22Rv1 (cell line): Measurements from ENCODE around the gene COMT.

ENCODE experiments used
- H3K27ac ChIP-seq: fragments of 450-650 bp; 2 replicates; pipeline ENCODE4 v1.5.1; 2017
- ZFX ChIP-seq: fragments of 450-650 bp; IDR thresholded peaks from 2 replicates; pipeline ENCODE4 v1.6.1; 2017; ENCODE audit warnings: antibody characterized with exemption, borderline replicate concordance
- TF ChIP-seq, protein P1 (sequence below): fragments of 450-650 bp; IDR thresholded peaks from 2 replicates; pipeline ENCODE4 v1.5.1; 2017; ENCODE audit warnings: mild to moderate bottlenecking

Gene COMT

DNA sequence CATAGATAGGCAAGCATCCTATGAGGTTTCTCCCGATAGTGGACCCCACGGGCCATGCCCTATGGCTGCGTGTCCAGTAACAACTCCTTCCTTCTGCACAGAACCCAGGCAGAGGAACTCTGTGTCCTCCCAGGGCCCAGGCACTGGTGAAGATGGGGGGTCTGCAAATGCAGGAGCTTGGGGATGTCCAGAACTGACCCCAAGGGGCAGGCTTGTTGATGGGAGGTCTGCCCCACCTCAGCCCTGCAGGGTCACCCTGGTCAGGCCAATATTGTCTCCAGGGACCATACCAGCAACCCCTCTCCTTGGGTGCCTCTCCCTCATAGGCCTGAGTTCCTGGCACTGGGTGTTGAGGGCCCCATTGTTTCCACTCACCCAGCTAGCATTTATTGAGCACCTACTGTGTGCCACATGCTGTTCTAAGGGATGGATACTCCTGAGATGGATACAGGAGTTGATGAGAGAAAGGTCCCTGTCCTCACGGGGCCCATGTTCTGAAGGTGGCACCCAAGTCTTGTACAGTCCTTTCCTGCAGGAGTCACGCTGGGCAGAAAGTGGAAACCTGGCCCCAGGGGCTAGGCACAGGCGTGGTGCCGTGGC, 26.4 kb downstream of the COMT start:
- peak overlapping the region; percentile 100 for H3K27ac ChIP-seq
- no peak for TF ChIP-seq ZFX
- TF ChIP-seq, protein P1, sequence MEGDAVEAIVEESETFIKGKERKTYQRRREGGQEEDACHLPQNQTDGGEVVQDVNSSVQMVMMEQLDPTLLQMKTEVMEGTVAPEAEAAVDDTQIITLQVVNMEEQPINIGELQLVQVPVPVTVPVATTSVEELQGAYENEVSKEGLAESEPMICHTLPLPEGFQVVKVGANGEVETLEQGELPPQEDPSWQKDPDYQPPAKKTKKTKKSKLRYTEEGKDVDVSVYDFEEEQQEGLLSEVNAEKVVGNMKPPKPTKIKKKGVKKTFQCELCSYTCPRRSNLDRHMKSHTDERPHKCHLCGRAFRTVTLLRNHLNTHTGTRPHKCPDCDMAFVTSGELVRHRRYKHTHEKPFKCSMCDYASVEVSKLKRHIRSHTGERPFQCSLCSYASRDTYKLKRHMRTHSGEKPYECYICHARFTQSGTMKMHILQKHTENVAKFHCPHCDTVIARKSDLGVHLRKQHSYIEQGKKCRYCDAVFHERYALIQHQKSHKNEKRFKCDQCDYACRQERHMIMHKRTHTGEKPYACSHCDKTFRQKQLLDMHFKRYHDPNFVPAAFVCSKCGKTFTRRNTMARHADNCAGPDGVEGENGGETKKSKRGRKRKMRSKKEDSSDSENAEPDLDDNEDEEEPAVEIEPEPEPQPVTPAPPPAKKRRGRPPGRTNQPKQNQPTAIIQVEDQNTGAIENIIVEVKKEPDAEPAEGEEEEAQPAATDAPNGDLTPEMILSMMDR, result no peak

GRCh38 chr22:19968450-19968891, 26.9 kb downstream of the COMT start:
- peak overlapping the region; percentile 100 for H3K27ac ChIP-seq
- TF ChIP-seq ZFX, result no peak
- TF ChIP-seq, protein P1, result no peak

GRCh38 chr22:19969141-19969928, 27.8 kb downstream of the COMT start:
- TF ChIP-seq ZFX, result no peak
- TF ChIP-seq, protein P1, result no peak
- peak overlapping the region; percentile 100 for H3K27ac ChIP-seq

GRCh38 chr22:19970031-19970478, 28.5 kb downstream of the COMT start:
- peak overlapping the region; percentile 100 for H3K27ac ChIP-seq
- TF ChIP-seq ZFX, result no peak
- TF ChIP-seq, protein P1, result no peak

DNA sequence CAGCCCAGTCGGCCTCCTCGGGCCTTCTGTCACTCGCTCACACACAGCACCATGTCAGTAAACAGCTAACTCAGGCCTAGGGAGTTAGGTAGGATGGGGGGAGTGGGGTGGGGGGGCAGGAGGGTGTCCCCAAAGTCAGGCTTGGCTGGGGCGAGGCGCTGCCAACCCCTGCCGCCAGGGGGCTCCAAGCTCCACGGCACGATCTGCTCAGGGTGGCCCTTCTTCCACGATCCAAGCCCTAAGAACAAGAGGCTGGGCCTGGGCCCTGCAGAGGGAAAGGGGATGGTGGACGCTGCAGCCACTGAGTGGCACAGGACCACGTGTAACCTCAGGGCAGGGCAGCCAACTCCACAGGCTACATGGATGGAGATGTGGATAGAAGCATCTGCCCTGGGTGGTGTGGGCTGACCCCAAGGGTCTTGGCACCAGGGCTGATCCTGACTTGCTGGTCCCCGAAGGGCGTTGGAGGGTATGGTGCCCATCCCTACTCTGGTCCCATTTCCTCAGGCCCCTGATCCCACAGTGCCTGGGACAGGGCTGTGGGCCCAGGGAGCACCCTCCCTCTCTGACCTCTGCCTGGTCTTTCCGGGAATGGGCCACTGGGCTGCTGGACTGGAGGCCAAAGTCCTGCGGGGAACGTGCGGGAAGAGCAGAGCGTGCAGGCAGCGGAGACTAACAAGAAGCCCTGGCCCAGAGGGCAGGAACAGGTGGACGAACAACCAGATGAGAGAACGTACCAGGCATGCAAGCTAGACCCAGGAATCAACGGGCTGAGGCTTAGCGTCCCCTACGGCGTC, 29.1 kb downstream of the COMT start:
- TF ChIP-seq, protein P1, result peak; percentile 92
- TF ChIP-seq ZFX, result no peak
- H3K27ac ChIP-seq, result peak overlapping the region; percentile 100

DNA sequence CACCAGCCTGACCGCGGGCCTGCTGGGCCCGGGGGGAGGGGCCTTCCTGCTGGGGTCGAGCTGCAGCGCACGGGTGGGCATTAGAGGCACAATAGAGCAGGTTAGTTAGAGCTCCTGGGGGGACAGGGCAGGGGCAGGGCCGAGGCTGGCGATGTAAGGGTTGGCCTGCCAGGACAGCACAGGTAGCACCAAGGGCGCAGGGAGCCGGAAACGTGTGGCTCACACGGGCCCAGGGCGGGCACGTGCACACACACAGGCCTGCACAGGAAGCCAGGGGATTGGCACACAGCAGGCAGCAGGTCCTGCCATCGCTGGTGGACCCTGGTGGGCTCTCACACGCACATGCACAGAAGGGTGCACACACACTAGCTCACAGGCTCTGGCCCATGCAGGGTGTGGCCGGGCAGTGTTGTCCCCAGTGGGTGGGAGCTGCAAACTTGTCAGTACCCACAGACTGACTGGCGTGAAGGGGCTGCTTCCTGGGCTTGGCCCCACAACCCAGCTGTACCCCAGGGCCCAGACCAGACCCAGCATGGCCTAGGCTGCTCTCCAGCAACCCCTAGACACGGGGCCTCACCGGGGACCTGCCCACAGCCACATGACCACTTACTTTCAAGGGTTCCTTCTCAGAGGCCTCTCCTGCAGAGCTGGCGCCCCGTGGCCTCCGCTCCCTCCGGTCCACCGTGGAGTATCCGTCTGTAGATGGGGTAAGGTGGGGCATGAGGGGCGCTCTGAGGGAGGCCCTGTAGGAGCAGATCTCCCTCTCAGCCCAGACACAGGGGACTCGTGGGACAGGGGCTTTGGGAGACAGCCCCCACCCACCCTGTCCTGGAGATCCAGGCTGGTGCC, 29.9 kb downstream of the COMT start:
- H3K27ac ChIP-seq, result peak overlapping the region; percentile 100
- no peak for TF ChIP-seq ZFX
- TF ChIP-seq, protein P1, result no peak
